Measurements from ENCODE around the gene THRAP3. TPM values are rescaled to one million over a fixed set of nuclear protein-coding genes. Genes with fewer than 3 reads are reported as not detected.

The THRAP3 gene
- total RNA-seq, 1 experiment from 2014 or later, result 133 TPM

DNA sequence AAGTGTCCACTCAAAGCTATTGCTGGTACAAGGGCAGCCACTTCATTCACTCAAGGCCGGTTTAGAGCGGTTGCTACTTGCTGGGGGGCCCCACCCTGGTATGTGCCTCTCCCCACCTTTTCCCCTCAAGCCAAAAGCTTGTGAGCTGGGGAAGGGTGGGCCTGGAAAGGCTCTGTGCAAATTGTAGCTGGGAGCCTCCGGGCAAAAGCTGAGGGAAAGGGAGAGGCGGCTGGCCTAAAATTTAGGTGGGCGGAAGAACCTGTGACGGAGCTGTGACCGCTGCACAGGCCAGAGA is 81.6 kb downstream of the THRAP3 start:
- CTCF ChIA-PET, result no interaction called here
- POLR2A ChIA-PET (ENCODE audit: low non-redundant PET), result interaction anchor here (0.6 kb wide), 1 partner anchor 566 kb away, joined by 3 read pairs; no protein-coding TSS in a partner anchor
- no peaks in the 10 kb centered on the region for H3K27me3 ChIP-seq (replicated peaks; ENCODE audit: insufficient read depth, low read depth, low read length, poor library complexity)
- peaks cover 35% of the 10 kb centered on the region for H3K36me3 ChIP-seq (ENCODE audit: insufficient read depth, low read length, poor library complexity, severe bottlenecking)
- no peaks in the 10 kb centered on the region for H3K9me3 ChIP-seq (ENCODE audit: low read depth, low read length, poor library complexity, severe bottlenecking)
- no peak for DNase-seq (ENCODE audit: low spot score)
- H3K27ac ChIP-seq (ENCODE audit: low read depth, low read length, poor library complexity, severe bottlenecking), result peak overlapping the region; percentile 70
- intact Hi-C loops (cut with micrococcal nuclease; ENCODE audit: unreplicated experiment), result loop anchor here (10.0 kb wide), 1 partner anchor 119 kb away; no protein-coding TSS in a partner anchor
- no peaks in the 10 kb centered on the region for H3K4me1 ChIP-seq (ENCODE audit: insufficient read depth, low read length, poor library complexity, severe bottlenecking)
- TF ChIP-seq EZH2 (IDR thresholded peaks at IDR 0.05; ENCODE audit: borderline replicate concordance, low read depth, low read length, poor library complexity, severe bottlenecking) (no peak), CTCF (conservative IDR thresholded peaks at IDR 0.05; ENCODE audit: low read depth, low read length) (no peak)
- H3K4me3 ChIP-seq (ENCODE audit: low read depth, low read length, poor library complexity, severe bottlenecking), result no peak overlapping the region
- BruUV-seq (replicated peaks), result no TSS peak

GRCh38 chr1:36306210-36306901 is 82.1 kb downstream of the THRAP3 start, which contains the start of gene SH3D21:
SH3D21 (plus strand) TSS chr1:36306368; CDS start chr1:36306421, 53 bp downstream.
- Histone ChIP-seq H3K4me3 (ENCODE audit: low read depth, low read length, poor library complexity, severe bottlenecking) (peak within 1 kb of the TSS; percentile 53), H3K4me1 (ENCODE audit: insufficient read depth, low read length, poor library complexity, severe bottlenecking) (no peaks in the 10 kb centered on the region), H3K27me3 (replicated peaks; ENCODE audit: insufficient read depth, low read depth, low read length, poor library complexity) (no peaks in the 10 kb centered on the region), H3K27ac (ENCODE audit: low read depth, low read length, poor library complexity, severe bottlenecking) (peak within 1 kb of the TSS; percentile 70), H3K9me3 (ENCODE audit: low read depth, low read length, poor library complexity, severe bottlenecking) (no peaks in the 10 kb centered on the region), H3K36me3 (ENCODE audit: insufficient read depth, low read length, poor library complexity, severe bottlenecking) (peaks cover 30% of the 10 kb centered on the region)
- CTCF ChIA-PET, result no interaction called here
- TF ChIP-seq EZH2 (IDR thresholded peaks at IDR 0.05; ENCODE audit: borderline replicate concordance, low read depth, low read length, poor library complexity, severe bottlenecking) (no peak), CTCF (conservative IDR thresholded peaks at IDR 0.05; ENCODE audit: low read depth, low read length) (no peak)
- DNase-seq (ENCODE audit: low spot score), result no peak
- POLR2A ChIA-PET (ENCODE audit: low non-redundant PET), result interaction anchor here (0.6 kb wide), 1 partner anchor 566 kb away, joined by 3 read pairs; no protein-coding TSS in a partner anchor
- intact Hi-C loops (cut with micrococcal nuclease; ENCODE audit: unreplicated experiment), result loop anchor here (10.0 kb wide), 1 partner anchor 118 kb away; no protein-coding TSS in a partner anchor
- no TSS peak for BruUV-seq (replicated peaks)

DNA sequence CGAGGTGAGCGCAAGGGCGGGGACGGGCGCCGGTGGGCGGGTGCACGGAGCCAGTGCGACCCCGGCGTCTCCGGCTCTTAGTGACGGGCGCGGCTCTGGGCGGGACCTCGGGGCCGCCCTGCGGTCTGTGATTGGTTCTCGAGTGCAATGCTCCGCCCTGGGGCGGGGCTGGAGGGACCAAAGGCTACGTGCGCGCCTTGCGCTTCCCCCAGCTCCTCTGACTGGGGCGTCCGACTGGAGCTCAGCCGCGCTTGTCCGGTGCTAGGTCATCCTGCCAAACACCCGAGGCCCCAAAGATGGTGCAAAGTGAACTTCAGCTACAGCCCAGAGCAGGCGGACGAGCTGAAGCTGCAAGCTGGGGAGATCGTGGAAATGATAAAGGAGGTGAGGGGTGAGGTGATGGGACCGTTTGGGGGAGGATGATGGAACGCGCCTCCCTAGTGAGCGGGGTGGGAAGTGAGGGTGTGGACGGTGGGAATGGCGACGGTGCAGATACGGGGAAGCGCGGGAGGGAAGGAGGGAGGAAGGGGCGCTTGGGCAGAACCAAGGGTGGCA is 82.7 kb downstream of the THRAP3 start:
- DNase-seq (ENCODE audit: low spot score), result peak; percentile 95
- BruUV-seq (replicated peaks), result no TSS peak
- CTCF ChIA-PET, result no interaction called here
- TF ChIP-seq EZH2 (IDR thresholded peaks at IDR 0.05; ENCODE audit: borderline replicate concordance, low read depth, low read length, poor library complexity, severe bottlenecking) (no peak), CTCF (conservative IDR thresholded peaks at IDR 0.05; ENCODE audit: low read depth, low read length) (no peak)
- H3K4me3 ChIP-seq (ENCODE audit: low read depth, low read length, poor library complexity, severe bottlenecking), result peak overlapping the region; percentile 53
- no peaks in the 10 kb centered on the region for H3K9me3 ChIP-seq (ENCODE audit: low read depth, low read length, poor library complexity, severe bottlenecking)
- H3K36me3 ChIP-seq (ENCODE audit: insufficient read depth, low read length, poor library complexity, severe bottlenecking), result peaks cover 24% of the 10 kb centered on the region
- POLR2A ChIA-PET (ENCODE audit: low non-redundant PET), result interaction anchor here (0.5 kb wide), 1 partner anchor 64 kb away, joined by 4 read pairs; no protein-coding TSS in a partner anchor
- intact Hi-C loops (cut with micrococcal nuclease; ENCODE audit: unreplicated experiment), result loop anchor here (10.0 kb wide), 1 partner anchor 118 kb away; no protein-coding TSS in a partner anchor
- H3K27ac ChIP-seq (ENCODE audit: low read depth, low read length, poor library complexity, severe bottlenecking), result peak overlapping the region; percentile 70
- H3K4me1 ChIP-seq (ENCODE audit: insufficient read depth, low read length, poor library complexity, severe bottlenecking), result no peaks in the 10 kb centered on the region
- no peaks in the 10 kb centered on the region for H3K27me3 ChIP-seq (replicated peaks; ENCODE audit: insufficient read depth, low read depth, low read length, poor library complexity)
